ENCODE results near the gene NBL1. TPM values are rescaled to one million over a fixed set of nuclear protein-coding genes. Genes with fewer than 3 reads are reported as not detected.

Gene NBL1
- total and polyA plus RNA-seq, 3 donors from 2014 or later: 44.3 to 141 (median 73.3) TPM

DNA sequence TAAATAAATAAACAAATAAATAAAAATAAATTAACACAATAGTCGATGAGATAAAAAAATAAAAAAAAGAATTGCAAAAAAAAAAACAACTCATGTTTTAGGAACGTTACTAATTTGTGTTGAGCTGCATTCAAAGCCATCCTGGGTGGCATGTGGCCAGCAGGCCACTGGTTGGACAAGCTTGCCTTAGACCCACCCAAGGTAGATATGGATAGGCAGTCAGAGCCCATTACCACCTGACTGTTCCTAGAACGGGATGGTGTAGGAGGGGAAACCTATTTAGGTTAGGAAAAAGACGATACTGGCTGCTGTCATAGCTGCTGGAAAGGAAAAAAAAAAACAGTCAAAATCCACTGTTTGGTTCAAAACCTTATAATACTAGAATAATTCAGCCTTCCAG is 61.4 kb downstream of the NBL1 start:
- intact Hi-C loops (cut with DNase I; ENCODE audit: low total_unique reads): no loop called here
- no peaks in the 10 kb centered on the region for H3K9me3 ChIP-seq
- H3K4me3 ChIP-seq: no peak overlapping the region
- TF ChIP-seq POLR2A (IDR thresholded peaks at IDR 0.05): no peak
- TF ChIP-seq, protein P1, sequence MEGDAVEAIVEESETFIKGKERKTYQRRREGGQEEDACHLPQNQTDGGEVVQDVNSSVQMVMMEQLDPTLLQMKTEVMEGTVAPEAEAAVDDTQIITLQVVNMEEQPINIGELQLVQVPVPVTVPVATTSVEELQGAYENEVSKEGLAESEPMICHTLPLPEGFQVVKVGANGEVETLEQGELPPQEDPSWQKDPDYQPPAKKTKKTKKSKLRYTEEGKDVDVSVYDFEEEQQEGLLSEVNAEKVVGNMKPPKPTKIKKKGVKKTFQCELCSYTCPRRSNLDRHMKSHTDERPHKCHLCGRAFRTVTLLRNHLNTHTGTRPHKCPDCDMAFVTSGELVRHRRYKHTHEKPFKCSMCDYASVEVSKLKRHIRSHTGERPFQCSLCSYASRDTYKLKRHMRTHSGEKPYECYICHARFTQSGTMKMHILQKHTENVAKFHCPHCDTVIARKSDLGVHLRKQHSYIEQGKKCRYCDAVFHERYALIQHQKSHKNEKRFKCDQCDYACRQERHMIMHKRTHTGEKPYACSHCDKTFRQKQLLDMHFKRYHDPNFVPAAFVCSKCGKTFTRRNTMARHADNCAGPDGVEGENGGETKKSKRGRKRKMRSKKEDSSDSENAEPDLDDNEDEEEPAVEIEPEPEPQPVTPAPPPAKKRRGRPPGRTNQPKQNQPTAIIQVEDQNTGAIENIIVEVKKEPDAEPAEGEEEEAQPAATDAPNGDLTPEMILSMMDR (IDR thresholded peaks at IDR 0.05): no peak
- H3K27ac ChIP-seq: no peak overlapping the region
- H3K27me3 ChIP-seq: no peaks in the 10 kb centered on the region
- no peaks in the 10 kb centered on the region for H3K36me3 ChIP-seq (ENCODE audit: low read depth, missing control alignments)
- DNase-seq: no peak
- H3K4me1 ChIP-seq: peaks cover 9% of the 10 kb centered on the region
- 78 to 79% methylated on average over 4 of the region's 4 CpGs for WGBS, 2 donors

DNA sequence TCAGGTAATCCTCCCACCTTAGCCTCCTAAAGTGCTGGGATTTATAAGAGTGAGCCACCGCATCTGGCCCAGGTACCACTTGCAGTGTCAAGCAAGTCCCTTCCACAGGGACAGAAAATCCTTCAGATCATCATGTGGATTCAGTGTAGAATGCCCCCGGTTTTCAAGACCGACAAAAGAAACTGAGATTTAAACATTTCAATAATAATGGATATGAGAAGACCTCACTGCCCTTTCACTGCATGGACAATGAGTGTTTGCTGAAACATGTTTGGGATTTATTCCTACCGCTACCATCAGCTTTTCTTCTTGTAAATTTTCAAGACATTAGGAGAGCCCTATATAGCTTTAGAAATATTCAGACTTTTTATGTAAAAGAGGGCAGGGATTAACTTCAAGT is 62.0 kb downstream of the NBL1 start:
- no peak for TF ChIP-seq POLR2A (IDR thresholded peaks at IDR 0.05)
- TF ChIP-seq, protein P1 (IDR thresholded peaks at IDR 0.05): no peak
- Histone ChIP-seq H3K27ac (no peak overlapping the region), H3K9me3 (no peaks in the 10 kb centered on the region), H3K4me1 (peaks cover 9% of the 10 kb centered on the region), H3K27me3 (no peaks in the 10 kb centered on the region), H3K4me3 (no peak overlapping the region), H3K36me3 (ENCODE audit: low read depth, missing control alignments) (no peaks in the 10 kb centered on the region)
- intact Hi-C loops (cut with DNase I; ENCODE audit: low total_unique reads): no loop called here
- WGBS, 2 donors: 90 to 98% methylated on average over 4 of the region's 4 CpGs
- DNase-seq: no peak

Other genes starting within 250 kb of the NBL1 start
- gene CAPZB, start 158.8 kb upstream of the NBL1 start, total RNA-seq: 100 to 1,000 TPM; 147 to 207 TPM
- gene CAPZB, start 158.8 kb upstream of the NBL1 start, polyA plus RNA-seq (ENCODE audit: insufficient read depth, low read depth, low replicate concordance): 502 TPM
- gene HTR6, start 20.6 kb downstream of the NBL1 start, total RNA-seq: under 1 TPM; 0.55 to 0.68 TPM
- 0.21 TPM for gene HTR6, start 20.6 kb downstream of the NBL1 start, polyA plus RNA-seq (ENCODE audit: insufficient read depth, low read depth, low replicate concordance)
- 10 to 100 TPM; 14.9 to 17.7 TPM for gene TMCO4, start 155.6 kb downstream of the NBL1 start, total RNA-seq
- gene TMCO4, start 155.6 kb downstream of the NBL1 start, polyA plus RNA-seq (ENCODE audit: insufficient read depth, low read depth, low replicate concordance): 10.5 TPM
- gene RNF186, start 171.0 kb downstream of the NBL1 start, total RNA-seq: under 1 TPM in 1 of 2 donors, not detected in 1; 0.19 TPM
- gene RNF186, start 171.0 kb downstream of the NBL1 start, polyA plus RNA-seq (ENCODE audit: insufficient read depth, low read depth, low replicate concordance): not detected
- 10 to 100 TPM; 29.7 to 37.6 TPM for gene OTUD3, start 238.1 kb downstream of the NBL1 start, total RNA-seq
- gene OTUD3, start 238.1 kb downstream of the NBL1 start, polyA plus RNA-seq (ENCODE audit: insufficient read depth, low read depth, low replicate concordance): 22.8 TPM